GM12878 (cell line): ENCODE results near the gene MSS51. TPM values are rescaled to one million over a fixed set of nuclear protein-coding genes. Genes with fewer than 3 reads are reported as not detected.

Experiments
- ATAC-seq: fragments of 200-7000 bp; cut with Tn5 transposase; 3 replicates; pipeline ENCODE4 v1.9.1; 2020; ENCODE audit warnings: mild to moderate bottlenecking, moderate library complexity
- BruUV-seq: library from RNA; stranded (reverse); fragments of 400-500 nt; replicated peaks from 2 replicates; lab custom pipeline; 2021; lab: Mats Ljungman, UMichigan
- CTCF ChIA-PET: fragments of 300-600 bp; sonication (Branson Sonifier 250); formaldehyde crosslinking; extraction: SDS; loops from one replicate; lab custom pipeline; 2021; ENCODE audit warnings: inconsistent platforms; lab: Yijun Ruan, JAX
- POLR2A ChIA-PET: fragments of 350-600 bp; formaldehyde crosslinking; extraction: SDS; loops from one replicate; lab custom pipeline; 2021; ENCODE audit warnings: inconsistent platforms; lab: Charles Lee
- RAD21 ChIA-PET: fragments of 300-600 bp; sonication (Branson Sonifier 250); formaldehyde crosslinking; loops from one replicate; lab custom pipeline; 2023; ENCODE audit warnings: antibody characterized with exemption; ENCODE audit not compliant: unreplicated experiment; lab: Charles Lee
- SMC1A ChIA-PET: fragments of 300-600 bp; sonication (Branson Sonifier 250); formaldehyde crosslinking; loops from one replicate; lab custom pipeline; 2023; ENCODE audit not compliant: unreplicated experiment, uncharacterized antibody; lab: Charles Lee
- DNase-seq: peaks from one replicate; pipeline ENCODE4 v3.0.0-alpha.2; 2011; ENCODE audit warnings: low read depth, low spot score
- FAIRE-seq: peaks from 3 replicates; lab custom pipeline; 2011; peaks lifted over from hg19 to GRCh38; lab: Jason Lieb, UNC
- H2AFZ ChIP-seq: 2 replicates; pipeline ENCODE4 v1.6.0; 2011; ENCODE audit warnings: low read depth, low read length, control low read depth; ENCODE audit not compliant: control insufficient read depth
- H3K27ac ChIP-seq: 2 replicates; pipeline ENCODE4 v1.5.1; 2011; ENCODE audit warnings: control low read depth; ENCODE audit not compliant: control insufficient read depth, insufficient read depth
- H3K27me3 ChIP-seq, 2 experiments: replicated peaks in 1 of 2; 2 replicates each; pipeline versions ENCODE4 v1.6.0 to v1.6.1; 2011; ENCODE audit warnings: low read length in 1 of 2; ENCODE audit not compliant: control insufficient read depth in 2 of 2, insufficient read depth in 2 of 2
- H3K36me3 ChIP-seq, 2 experiments: 2 replicates each; pipeline ENCODE4 v1.5.1; 2011; ENCODE audit warnings: low read length in 1 of 2; ENCODE audit not compliant: control insufficient read depth in 2 of 2, insufficient read depth in 2 of 2
- H3K4me1 ChIP-seq: 2 replicates; pipeline ENCODE4 v1.6.1; 2011; ENCODE audit warnings: mild to moderate bottlenecking, low read length, moderate library complexity, mixed read lengths; ENCODE audit not compliant: control insufficient read depth, insufficient read depth
- H3K4me2 ChIP-seq: 2 replicates; pipeline ENCODE4 v1.6.0; 2011; ENCODE audit warnings: control low read depth; ENCODE audit not compliant: control insufficient read depth, insufficient read depth
- H3K4me3 ChIP-seq: fragments of 200-600 bp; sonication (generic); 2 replicates; pipeline ENCODE4 v1.5.1; 2016
- H3K79me2 ChIP-seq: 2 replicates; pipeline ENCODE4 v1.6.0; 2011; ENCODE audit warnings: low read length; ENCODE audit not compliant: control insufficient read depth, insufficient read depth
- H3K9ac ChIP-seq: 2 replicates; pipeline ENCODE4 v1.8.0; 2011; ENCODE audit warnings: low read length, control low read depth, mixed read lengths; ENCODE audit not compliant: control insufficient read depth, insufficient read depth
- H3K9me3 ChIP-seq: replicated peaks from 3 replicates; pipeline ENCODE4 v1.5.1; 2011; ENCODE audit warnings: mild to moderate bottlenecking, low read length; ENCODE audit not compliant: control insufficient read depth, insufficient read depth
- H4K20me1 ChIP-seq: 2 replicates; pipeline ENCODE4 v1.6.0; 2011; ENCODE audit not compliant: control insufficient read depth, insufficient read depth
- CBX5 ChIP-seq: sonication (generic); IDR thresholded peaks from 2 replicates; pipeline ENCODE4 v1.6.1; 2016; ENCODE audit warnings: low read depth, moderate library complexity, mild to moderate bottlenecking, inconsistent platforms
- CHD1 ChIP-seq: IDR thresholded peaks from 2 replicates; pipeline ENCODE4 v1.6.1; 2012; ENCODE audit warnings: low read depth, low read length, improper control_type of control experiment
- ELK1 ChIP-seq: IDR thresholded peaks from 2 replicates; pipeline ENCODE4 v1.6.1; 2012; ENCODE audit warnings: low read depth, low read length, improper control_type of control experiment
- IRF5 ChIP-seq: fragments of 450-650 bp; IDR thresholded peaks from 2 replicates; pipeline ENCODE4 v1.6.1; 2017; ENCODE audit warnings: borderline replicate concordance
- NFIC ChIP-seq: IDR thresholded peaks from 2 replicates; pipeline ENCODE4 v1.6.1; 2012; ENCODE audit warnings: low read depth, mild to moderate bottlenecking, inconsistent platforms, low read length, moderate library complexity
- POU2F2 ChIP-seq: IDR thresholded peaks from 3 replicates; pipeline ENCODE4 v1.6.1; 2011; ENCODE audit warnings: low read depth, mild to moderate bottlenecking, low read length, borderline replicate concordance
- REST ChIP-seq: IDR thresholded peaks from 2 replicates; pipeline ENCODE4 v1.6.1; 2012; ENCODE audit warnings: mild to moderate bottlenecking, low read depth, low read length
- SPI1 ChIP-seq: IDR thresholded peaks from 2 replicates; pipeline ENCODE4 v1.6.1; 2011; ENCODE audit warnings: low read depth, mild to moderate bottlenecking, low read length, moderate library complexity, borderline replicate concordance; ENCODE audit not compliant: insufficient read depth
- YBX1 ChIP-seq: fragments of 450-650 bp; IDR thresholded peaks from 2 replicates; pipeline ENCODE4 v1.6.1; 2016; ENCODE audit warnings: antibody characterized with exemption
- YY1 ChIP-seq: IDR thresholded peaks from 2 replicates; pipeline ENCODE4 v1.6.1; 2011; ENCODE audit warnings: low read depth, mild to moderate bottlenecking, low read length
- WGBS: methylation state at CpG from one replicate; pipeline ENCODE4 v1.1.6; 2016; ENCODE audit warnings: low lambda C conversion rate; ENCODE audit not compliant: insufficient replicate concordance, insufficient coverage; ENCODE audit errors: missing lambda C conversion rate; 5-methylcytosine and 5-hydroxymethylcytosine counted together
- in situ Hi-C: fragments of 300-500 bp; cut with MboI; formaldehyde crosslinking; loops from 9 replicates; pipeline ENCODE4 v1.14.3; 2018; ENCODE audit warnings: mixed read lengths
- intact Hi-C: fragments of 100-400 bp; cut with micrococcal nuclease; formaldehyde crosslinking; loops from one replicate; pipeline ENCODE4 v1.14.2; 2022; ENCODE audit not compliant: unreplicated experiment
- polyA plus RNA-seq, 11 experiments: library from polyadenylated mRNA; depleted of rRNA in 4 of 11; unstranded in 6 of 11; stranded (reverse) in 5 of 11; fragments of >200 nt; fragmentation: Nextera tagmentation in 4 of 11; fragmentation: Illumina TruSeq in 1 of 11; extraction: Ambion mirVana in 4 of 11; extraction: Trizol in 1 of 11; gene quantifications; 1 replicate in 1 of 11; 2 replicates in 10 of 11; pipeline versions ENCODE4 v1.2.1 to v1.2.3, GENCODE V29; 2011 to 2016; ENCODE audit warnings: inconsistent platforms in 2 of 11, missing spikeins in 2 of 11, low read depth in 1 of 11
- total RNA-seq, 4 experiments: library from RNA; depleted of rRNA in 3 of 4; stranded (reverse); fragments of >200 nt in 3 of 4; fragmentation: Illumina TruSeq in 1 of 4; extraction: Trizol in 1 of 4; gene quantifications; 2 replicates each; pipeline versions ENCODE4 v1.2.1 to v1.2.3, GENCODE V29; 2013 to 2021

The MSS51 gene
- total and polyA plus RNA-seq, 10 of the 15 experiments (the other 5 are each of a cell fraction or from before 2014, with no cell fraction given) = 0.06 to 2.1 (median 1.5) TPM

GRCh38 chr10:73426318-73426717 is 7.0 kb downstream of the MSS51 start:
- Histone ChIP-seq H3K4me3 (no peak overlapping the region), H3K27me3 (no peaks in the 10 kb centered on the region), H3K27ac (no peak overlapping the region), H3K4me2 (no peak overlapping the region), H3K79me2 (no peaks in the 10 kb centered on the region), H4K20me1 (no peaks in the 10 kb centered on the region), H3K9ac (no peak overlapping the region), H2AFZ (no peak overlapping the region), H3K9me3 (no peaks in the 10 kb centered on the region), H3K4me1 (no peaks in the 10 kb centered on the region), H3K36me3 (peaks cover 0 to 4% of the 10 kb centered on the region in 2 experiments; a peak in 2 of 4 replicates)
- ChIA-PET CTCF (interaction anchor here (1.2 kb wide), 1 partner anchor 11 kb away, joined by 3 read pairs; no protein-coding TSS in a partner anchor), RAD21 (no interaction called here), POLR2A (interaction anchor here (0.5 kb wide), 1 partner anchor 14 kb away, joined by 6 read pairs; no protein-coding TSS in a partner anchor), SMC1A (no interaction called here)
- BruUV-seq = no TSS peak
- FAIRE-seq (no peak), DNase-seq (no peak), ATAC-seq (no peak)
- TF ChIP-seq NFIC = no peak
- peak; percentile 60; the same call in 1 of the 2 replicates for TF ChIP-seq SPI1
- in situ Hi-C loops (no loop called here), intact Hi-C loops (no loop called here)
- WGBS = 97% methylated on average over 4 of the region's 4 CpGs

- POLR2A ChIA-PET = interaction anchor here (0.5 to 0.6 kb wide), 2 partner anchors 32 to 159 kb away, joined by 3 to 5 read pairs; no protein-coding TSS in a partner anchor
- Histone ChIP-seq H3K27me3 (no peaks in the 10 kb centered on the region), H3K4me2 (no peak overlapping the region), H3K9ac (no peak overlapping the region), H3K9me3 (no peaks in the 10 kb centered on the region), H2AFZ (no peak overlapping the region), H3K4me1 (no peaks in the 10 kb centered on the region), H3K36me3 (peaks cover 0 to 4% of the 10 kb centered on the region in 2 experiments; a peak in 2 of 4 replicates), H3K27ac (no peak overlapping the region), H3K79me2 (no peaks in the 10 kb centered on the region), H3K4me3 (no peak overlapping the region), H4K20me1 (no peaks in the 10 kb centered on the region)
- SMC1A ChIA-PET = no interaction called here
- intact Hi-C loops = no loop called here
- no peak for FAIRE-seq
- BruUV-seq = no TSS peak
- CTCF ChIA-PET = no interaction called here
- in situ Hi-C loops = no loop called here
- DNase-seq = no peak
- 92% methylated on average over 3 of the region's 3 CpGs for WGBS
- no peak for ATAC-seq
- RAD21 ChIA-PET = no interaction called here
- TF ChIP-seq ELK1 = no peak
- TF ChIP-seq CBX5 = no peak
- TF ChIP-seq YY1 = no peak
- no peak for TF ChIP-seq IRF5
- no peak for TF ChIP-seq CHD1
- no peak for TF ChIP-seq REST
- no peak for TF ChIP-seq POU2F2
- no peak for TF ChIP-seq YBX1
Measured at GRCh38 chr10:73424478-73424877, 8.9 kb downstream of the MSS51 start.
